Activated CD4-positive, alpha-beta T cell treated with anti-CD3 and anti-CD28 coated beads for 36 hours (primary cell): ENCODE results near the gene MSH3. TPM values are rescaled to one million over a fixed set of nuclear protein-coding genes. Genes with fewer than 3 reads are reported as not detected.

Experiments used
- ATAC-seq: fragments of 200-7000 bp; cut with Tn5 transposase; one replicate; pipeline ENCODE4 v1.10.0; 2021; ENCODE audit warnings: mild to moderate bottlenecking, moderate library complexity
- CTCF ChIA-PET: fragments of 350-600 bp; sonication (Branson Sonifier 250); formaldehyde crosslinking; loops from one replicate; lab custom pipeline; 2021; ENCODE audit warnings: antibody characterized with exemption; lab: Charles Lee
- POLR2A ChIA-PET: fragments of 350-600 bp; sonication (Branson Sonifier 250); formaldehyde crosslinking; loops from one replicate; lab custom pipeline; 2021; ENCODE audit warnings: antibody characterized with exemption, inconsistent platforms; lab: Charles Lee
- DNase-seq: peaks from one replicate; pipeline ENCODE4 v3.0.0-alpha.2; 2020
- H3K27ac Mint-ChIP-seq: one replicate; pipeline ENCODE4 v1.8.0; 2021; ENCODE audit warnings: mixed read lengths
- H3K27me3 Mint-ChIP-seq: one replicate; pipeline ENCODE4 v1.8.0; 2021; ENCODE audit warnings: mixed read lengths
- H3K36me3 Mint-ChIP-seq: one replicate; pipeline ENCODE4 v1.8.0; 2021; ENCODE audit warnings: low read depth, mixed read lengths
- H3K4me1 Mint-ChIP-seq: one replicate; pipeline ENCODE4 v1.8.0; 2021; ENCODE audit warnings: mixed read lengths
- H3K4me3 Mint-ChIP-seq: one replicate; pipeline ENCODE4 v1.8.0; 2021; ENCODE audit warnings: mild to moderate bottlenecking, moderate library complexity, mixed read lengths
- H3K9me3 Mint-ChIP-seq: one replicate; pipeline ENCODE4 v1.8.0; 2021; ENCODE audit warnings: low read depth, mixed read lengths
- intact Hi-C, 2 experiments: fragments of 100-400 bp; cut with DNase I in 1 of 2; cut with micrococcal nuclease in 1 of 2; formaldehyde crosslinking; loops; one replicate each; pipeline versions ENCODE4 v1.14.2 to v1.15.1; 2022 to 2024; cut with DNase I, micrococcal nuclease
- total RNA-seq, 2 experiments: library from RNA; stranded (reverse); gene quantifications; one replicate each; pipeline ENCODE4 v1.2.3, GENCODE V29; 2021

MSH3 gene
- total RNA-seq, 2 experiments from 2014 or later, result 25.6 to 27.1 TPM

- intact Hi-C loops, result no loop called here
- peaks cover 16% of the 10 kb centered on the region for H3K4me1 Mint-ChIP-seq
- ChIA-PET POLR2A (no interaction called here), CTCF (interaction anchor here (0.6 to 1.2 kb wide), 2 partner anchors 11 to 189 kb away, joined by 3 read pairs; no protein-coding TSS in a partner anchor)
- no peak overlapping the region for H3K4me3 Mint-ChIP-seq
- no peaks in the 10 kb centered on the region for H3K9me3 Mint-ChIP-seq
- no peak for ATAC-seq
- H3K27me3 Mint-ChIP-seq, result no peaks in the 10 kb centered on the region
- peaks cover 36% of the 10 kb centered on the region for H3K36me3 Mint-ChIP-seq
- no peak for DNase-seq
- no peak overlapping the region for H3K27ac Mint-ChIP-seq
These were observed 51.3 kb downstream of the MSH3 start for GRCh38 chr5:80705801-80706200.

DNA sequence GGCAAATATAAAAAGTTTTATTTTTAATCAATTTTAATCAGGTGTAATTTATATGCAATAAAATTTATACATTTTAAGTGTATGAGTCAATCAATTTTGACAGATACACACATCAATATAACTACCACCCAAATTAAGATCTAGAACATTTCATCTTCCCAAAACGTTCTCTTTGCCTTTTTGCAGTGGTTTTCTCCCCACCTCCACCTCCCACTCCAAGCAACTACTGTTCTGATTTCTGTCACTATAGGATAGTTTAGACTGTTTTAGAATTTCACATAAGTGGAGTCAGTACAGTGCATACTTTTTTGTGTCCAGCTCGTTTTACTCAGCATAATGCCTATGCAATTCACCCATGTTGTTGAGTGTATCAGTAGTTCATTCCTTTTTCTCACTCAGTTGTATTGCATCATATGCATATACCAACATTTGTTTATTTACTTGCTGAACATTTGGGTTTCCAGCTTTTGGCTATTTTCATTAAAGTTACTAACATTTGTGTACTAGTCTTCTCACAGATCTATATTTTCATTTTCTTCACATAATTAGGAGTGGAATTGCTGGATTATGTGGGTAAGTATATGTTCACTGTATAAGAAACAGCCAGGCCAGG, 52.5 kb downstream of the MSH3 start:
- Mint-ChIP-seq H3K9me3 (no peaks in the 10 kb centered on the region), H3K4me3 (no peak overlapping the region), H3K4me1 (peaks cover 14% of the 10 kb centered on the region), H3K36me3 (peaks cover 31% of the 10 kb centered on the region), H3K27ac (no peak overlapping the region), H3K27me3 (no peaks in the 10 kb centered on the region)
- ChIA-PET POLR2A (no interaction called here), CTCF (interaction anchor here (0.7 to 0.9 kb wide), 2 partner anchors 9 to 140 kb away, joined by 3 read pairs; no protein-coding TSS in a partner anchor)
- DNase-seq, result no peak
- intact Hi-C loops, result no loop called here
- ATAC-seq, result no peak

GRCh38 chr5:80707645-80708044, 53.2 kb downstream of the MSH3 start:
- peaks cover 14% of the 10 kb centered on the region for H3K4me1 Mint-ChIP-seq
- H3K9me3 Mint-ChIP-seq, result no peaks in the 10 kb centered on the region
- POLR2A ChIA-PET, result interaction anchor here (0.6 kb wide), 1 partner anchor 353 kb away, joined by 5 read pairs; no protein-coding TSS in a partner anchor
- intact Hi-C loops, result no loop called here
- H3K27ac Mint-ChIP-seq, result no peak overlapping the region
- CTCF ChIA-PET, result interaction anchor here (0.7 to 0.9 kb wide), 2 partner anchors 10 to 139 kb away, joined by 3 read pairs; no protein-coding TSS in a partner anchor
- H3K27me3 Mint-ChIP-seq, result no peaks in the 10 kb centered on the region
- H3K36me3 Mint-ChIP-seq, result peaks cover 24% of the 10 kb centered on the region
- no peak for ATAC-seq
- H3K4me3 Mint-ChIP-seq, result no peak overlapping the region
- no peak for DNase-seq

- Mint-ChIP-seq H3K27me3 (no peaks in the 10 kb centered on the region), H3K27ac (no peak overlapping the region), H3K4me1 (peaks cover 4% of the 10 kb centered on the region), H3K36me3 (peaks cover 33% of the 10 kb centered on the region), H3K4me3 (no peak overlapping the region), H3K9me3 (no peaks in the 10 kb centered on the region)
- intact Hi-C loops, result no loop called here
- ATAC-seq (no peak), DNase-seq (no peak)
- CTCF ChIA-PET, result interaction anchor here (0.6 to 1.4 kb wide), 3 partner anchors 11 to 484 kb away, joined by 3 to 6 read pairs (median 4); no protein-coding TSS in a partner anchor
- POLR2A ChIA-PET, result interaction anchor here (0.6 kb wide), 1 partner anchor 1592 kb away, joined by 3 read pairs; no protein-coding TSS in a partner anchor
These were observed 56.8 kb downstream of the MSH3 start for GRCh38 chr5:80711216-80711615.

GRCh38 chr5:80711938-80712337, 57.5 kb downstream of the MSH3 start:
- Mint-ChIP-seq H3K9me3 (no peaks in the 10 kb centered on the region), H3K27me3 (no peaks in the 10 kb centered on the region), H3K4me1 (peaks cover 4% of the 10 kb centered on the region), H3K27ac (no peak overlapping the region), H3K4me3 (no peak overlapping the region), H3K36me3 (peaks cover 35% of the 10 kb centered on the region)
- intact Hi-C loops, result loop anchor here in 1 of 2 experiments (1.0 kb wide), 1 partner anchor 396 kb away; no protein-coding TSS in a partner anchor
- peak; percentile 23 for DNase-seq
- ChIA-PET POLR2A (no interaction called here), CTCF (interaction anchor here (1.1 to 1.4 kb wide), 2 partner anchors 11 to 483 kb away, joined by 3 to 6 read pairs; no protein-coding TSS in a partner anchor)
- no peak for ATAC-seq

DNA sequence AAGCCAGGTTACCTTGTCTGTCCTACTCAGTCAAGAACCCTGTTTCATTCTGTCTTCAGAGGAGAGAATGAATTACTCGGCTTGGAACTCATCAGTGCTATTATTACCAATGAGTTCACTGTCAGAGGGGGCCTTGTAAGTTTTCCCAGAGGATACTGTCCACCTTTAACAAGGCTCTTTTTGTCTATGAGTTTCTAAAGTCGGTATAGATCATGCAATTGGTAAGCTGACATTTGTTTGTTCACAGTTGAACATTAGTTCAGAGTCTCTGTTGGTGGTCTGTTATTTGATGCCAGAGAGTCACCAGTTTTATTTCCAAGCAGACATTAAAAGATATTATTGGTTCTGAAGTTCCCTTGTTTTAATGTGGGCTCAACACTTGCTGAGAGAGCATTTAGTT, 58.5 kb downstream of the MSH3 start:
- intact Hi-C loops, result loop anchor here in 1 of 2 experiments (1.0 kb wide), 1 partner anchor 395 kb away; no protein-coding TSS in a partner anchor
- no peaks in the 10 kb centered on the region for H3K9me3 Mint-ChIP-seq
- H3K4me1 Mint-ChIP-seq, result peaks cover 4% of the 10 kb centered on the region
- H3K27me3 Mint-ChIP-seq, result no peaks in the 10 kb centered on the region
- DNase-seq (no peak), ATAC-seq (no peak)
- no peak overlapping the region for H3K27ac Mint-ChIP-seq
- CTCF ChIA-PET, result interaction anchor here (0.6 to 0.8 kb wide), 2 partner anchors 9 to 475 kb away, joined by 3 read pairs; no protein-coding TSS in a partner anchor
- peaks cover 37% of the 10 kb centered on the region for H3K36me3 Mint-ChIP-seq
- no peak overlapping the region for H3K4me3 Mint-ChIP-seq
- POLR2A ChIA-PET, result interaction anchor here (0.6 kb wide), 1 partner anchor 10 kb away, joined by 6 read pairs; no protein-coding TSS in a partner anchor

- CTCF ChIA-PET, result interaction anchor here (0.6 to 0.8 kb wide), 2 partner anchors 9 to 474 kb away, joined by 3 read pairs; no protein-coding TSS in a partner anchor
- Mint-ChIP-seq H3K36me3 (peaks cover 41% of the 10 kb centered on the region), H3K9me3 (no peaks in the 10 kb centered on the region), H3K27me3 (no peaks in the 10 kb centered on the region), H3K4me3 (no peak overlapping the region), H3K4me1 (peaks cover 4% of the 10 kb centered on the region), H3K27ac (no peak overlapping the region)
- DNase-seq (no peak), ATAC-seq (no peak)
- intact Hi-C loops, result no loop called here
- POLR2A ChIA-PET, result no interaction called here
These were observed 59.2 kb downstream of the MSH3 start for GRCh38 chr5:80713631-80714030.

DNA sequence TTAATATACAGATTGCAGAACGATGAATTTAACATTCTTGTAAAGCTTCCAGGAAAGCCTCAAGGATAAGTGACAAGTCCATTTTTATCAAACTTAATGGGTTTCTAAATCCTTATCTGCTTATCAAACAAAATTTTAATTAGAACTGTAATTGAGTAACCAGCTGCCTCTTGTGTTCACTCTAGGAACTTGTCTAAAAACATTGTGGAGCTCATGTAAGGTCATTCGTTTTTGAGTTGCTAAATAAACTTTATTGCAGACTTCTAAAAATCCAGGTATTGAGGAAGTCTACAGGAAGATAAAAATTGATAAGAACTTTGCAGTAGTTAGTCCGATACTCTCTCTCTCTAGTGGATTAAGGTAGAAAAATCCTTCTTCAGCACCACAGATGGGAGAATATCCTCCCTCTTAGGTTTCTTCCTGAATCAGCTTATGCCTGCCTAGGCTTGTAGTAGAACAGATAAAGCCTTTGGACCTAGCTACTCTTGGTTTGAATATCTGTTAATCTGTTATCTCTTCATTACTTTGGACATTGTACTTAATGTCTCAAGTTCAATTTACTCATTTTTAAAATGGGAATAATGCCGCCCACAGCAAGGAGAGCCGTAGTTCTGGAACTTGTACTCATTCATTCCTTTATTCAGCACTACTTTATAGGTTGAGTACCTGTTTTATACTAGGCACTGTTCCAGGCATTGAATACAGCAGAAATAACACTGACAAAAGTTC, 60.3 kb downstream of the MSH3 start:
- Mint-ChIP-seq H3K27me3 (no peaks in the 10 kb centered on the region), H3K27ac (no peak overlapping the region), H3K4me3 (no peak overlapping the region), H3K9me3 (peaks cover 3% of the 10 kb centered on the region), H3K36me3 (peaks cover 41% of the 10 kb centered on the region), H3K4me1 (peaks cover 4% of the 10 kb centered on the region)
- DNase-seq (no peak), ATAC-seq (no peak)
- intact Hi-C loops, result no loop called here
- POLR2A ChIA-PET, result interaction anchor here (0.6 kb wide), 1 partner anchor 98 kb away, joined by 4 read pairs; no protein-coding TSS in a partner anchor
- CTCF ChIA-PET, result interaction anchor here (0.7 kb wide), 1 partner anchor 561 kb away, joined by 4 read pairs; no protein-coding TSS in a partner anchor

- H3K27ac Mint-ChIP-seq, result no peak overlapping the region
- no peaks in the 10 kb centered on the region for H3K27me3 Mint-ChIP-seq
- peaks cover 10% of the 10 kb centered on the region for H3K9me3 Mint-ChIP-seq
- ATAC-seq, result no peak
- no peak overlapping the region for H3K4me3 Mint-ChIP-seq
- POLR2A ChIA-PET, result no interaction called here
- H3K36me3 Mint-ChIP-seq, result peaks cover 47% of the 10 kb centered on the region
- no peak for DNase-seq
- peaks cover 2% of the 10 kb centered on the region for H3K4me1 Mint-ChIP-seq
- CTCF ChIA-PET, result interaction anchor here (0.7 to 1.0 kb wide), 2 partner anchors 10 to 514 kb away, joined by 3 to 4 read pairs; no protein-coding TSS in a partner anchor
- intact Hi-C loops, result no loop called here
These were observed 61.4 kb downstream of the MSH3 start for GRCh38 chr5:80715887-80716286.

DNA sequence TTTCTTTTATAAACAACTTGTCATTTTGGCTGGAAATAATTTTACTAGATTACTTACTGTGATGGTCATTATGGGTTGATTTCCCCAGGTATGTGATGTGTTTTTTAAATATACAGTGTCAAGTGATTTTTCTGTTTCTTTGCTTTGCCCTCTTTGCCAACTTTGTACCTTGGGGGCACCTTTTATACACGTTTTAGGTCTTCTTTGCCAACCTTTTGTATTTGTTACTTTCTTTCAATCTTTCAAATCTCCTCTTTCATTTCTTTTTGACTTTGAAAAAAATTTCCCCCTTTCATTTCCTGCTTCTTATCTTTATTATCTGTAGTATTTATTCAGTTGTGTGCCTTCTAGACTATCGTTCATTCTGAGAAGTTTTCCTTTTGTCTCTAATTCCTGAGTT, 65.7 kb downstream of the MSH3 start:
- H3K36me3 Mint-ChIP-seq, result peaks cover 40% of the 10 kb centered on the region
- intact Hi-C loops, result no loop called here
- H3K4me3 Mint-ChIP-seq, result no peak overlapping the region
- no peak for ATAC-seq
- no peak for DNase-seq
- ChIA-PET CTCF (interaction anchor here (0.7 to 1.1 kb wide), 2 partner anchors 124 to 341 kb away, joined by 3 read pairs; no protein-coding TSS in a partner anchor), POLR2A (no interaction called here)
- no peaks in the 10 kb centered on the region for H3K27me3 Mint-ChIP-seq
- H3K9me3 Mint-ChIP-seq, result peaks cover 10% of the 10 kb centered on the region
- no peaks in the 10 kb centered on the region for H3K4me1 Mint-ChIP-seq
- H3K27ac Mint-ChIP-seq, result no peak overlapping the region

DNA sequence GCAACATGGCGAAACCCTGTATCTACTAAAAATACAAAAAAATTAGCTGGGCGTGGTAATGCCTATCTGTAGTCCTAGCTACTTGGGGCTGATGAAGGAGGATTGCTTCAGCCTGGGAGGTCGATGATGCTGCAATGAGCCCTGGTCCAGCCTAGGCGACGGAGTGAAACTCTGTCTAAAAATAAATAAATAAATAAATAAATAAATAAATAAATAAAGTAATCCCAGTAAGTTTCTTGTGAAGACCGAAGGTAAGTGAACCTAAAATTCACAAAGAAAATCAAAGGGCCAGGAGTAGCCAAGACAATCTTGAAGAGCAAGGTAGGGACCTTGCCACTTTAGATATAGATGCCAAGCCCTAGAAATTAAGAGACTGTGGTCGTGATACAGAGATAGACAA, 68.5 kb downstream of the MSH3 start:
- peaks cover 43% of the 10 kb centered on the region for H3K36me3 Mint-ChIP-seq
- intact Hi-C loops, result no loop called here
- ChIA-PET CTCF (interaction anchor here (1.1 kb wide), 1 partner anchor 10 kb away, joined by 3 read pairs; no protein-coding TSS in a partner anchor), POLR2A (no interaction called here)
- H3K4me1 Mint-ChIP-seq, result no peaks in the 10 kb centered on the region
- H3K4me3 Mint-ChIP-seq, result no peak overlapping the region
- ATAC-seq, result no peak
- no peak for DNase-seq
- H3K27me3 Mint-ChIP-seq, result no peaks in the 10 kb centered on the region
- H3K27ac Mint-ChIP-seq, result no peak overlapping the region
- peaks cover 10% of the 10 kb centered on the region for H3K9me3 Mint-ChIP-seq
